ENCODE results near the gene DNAJC10. TPM values are rescaled to one million over a fixed set of nuclear protein-coding genes. Genes with fewer than 3 reads are reported as not detected.
"Not testable (repeated sequence)": the region's sequence is repeated elsewhere in the genome, so short reads cannot be mapped to it uniquely, and the experiment has no call there.

DNAJC10 gene
- total RNA-seq, 2 donors from 2014 or later = 42.8 to 52.9 TPM

DNA sequence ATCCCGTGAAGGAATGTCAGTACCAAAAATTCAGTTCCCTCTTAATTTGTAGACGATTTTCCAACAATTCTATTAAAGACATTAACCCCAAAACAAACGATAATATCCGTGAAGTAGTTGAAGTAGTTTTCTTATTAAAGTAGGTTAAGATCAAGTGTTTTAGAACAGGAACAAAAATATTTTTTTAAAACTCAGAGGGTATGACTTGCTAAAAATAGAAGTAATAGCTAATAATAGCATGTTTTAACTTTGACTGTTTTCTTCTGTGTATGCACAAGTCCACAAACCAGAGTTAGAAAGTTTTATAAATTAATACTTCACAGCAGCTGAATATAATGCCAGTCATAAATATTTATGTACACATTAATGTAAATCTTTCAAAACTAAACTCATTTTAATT is 2.4 kb downstream of the DNAJC10 start:
- 76% methylated on average over 4 of the region's 4 CpGs for WGBS
- TF ChIP-seq POLR2AphosphoS5 (IDR thresholded peaks at IDR 0.05) (no peak), POLR2A (IDR thresholded peaks at IDR 0.05) (no peak)
- TF ChIP-seq, protein P1, sequence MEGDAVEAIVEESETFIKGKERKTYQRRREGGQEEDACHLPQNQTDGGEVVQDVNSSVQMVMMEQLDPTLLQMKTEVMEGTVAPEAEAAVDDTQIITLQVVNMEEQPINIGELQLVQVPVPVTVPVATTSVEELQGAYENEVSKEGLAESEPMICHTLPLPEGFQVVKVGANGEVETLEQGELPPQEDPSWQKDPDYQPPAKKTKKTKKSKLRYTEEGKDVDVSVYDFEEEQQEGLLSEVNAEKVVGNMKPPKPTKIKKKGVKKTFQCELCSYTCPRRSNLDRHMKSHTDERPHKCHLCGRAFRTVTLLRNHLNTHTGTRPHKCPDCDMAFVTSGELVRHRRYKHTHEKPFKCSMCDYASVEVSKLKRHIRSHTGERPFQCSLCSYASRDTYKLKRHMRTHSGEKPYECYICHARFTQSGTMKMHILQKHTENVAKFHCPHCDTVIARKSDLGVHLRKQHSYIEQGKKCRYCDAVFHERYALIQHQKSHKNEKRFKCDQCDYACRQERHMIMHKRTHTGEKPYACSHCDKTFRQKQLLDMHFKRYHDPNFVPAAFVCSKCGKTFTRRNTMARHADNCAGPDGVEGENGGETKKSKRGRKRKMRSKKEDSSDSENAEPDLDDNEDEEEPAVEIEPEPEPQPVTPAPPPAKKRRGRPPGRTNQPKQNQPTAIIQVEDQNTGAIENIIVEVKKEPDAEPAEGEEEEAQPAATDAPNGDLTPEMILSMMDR (IDR thresholded peaks at IDR 0.05) = no peak
- H3K9me3 ChIP-seq = no peaks in the 10 kb centered on the region
- intact Hi-C loops (cut with DNase I) = no loop called here
- H3K36me3 ChIP-seq = no peaks in the 10 kb centered on the region
- no peak for DNase-seq (ENCODE audit: low spot score)
- no peak overlapping the region for H3K4me3 ChIP-seq
- H3K27me3 ChIP-seq (replicated peaks; ENCODE audit: insufficient read depth) = no peaks in the 10 kb centered on the region
- no peaks in the 10 kb centered on the region for H3K4me1 ChIP-seq (replicated peaks)
- H3K27ac ChIP-seq = no peak overlapping the region

DNA sequence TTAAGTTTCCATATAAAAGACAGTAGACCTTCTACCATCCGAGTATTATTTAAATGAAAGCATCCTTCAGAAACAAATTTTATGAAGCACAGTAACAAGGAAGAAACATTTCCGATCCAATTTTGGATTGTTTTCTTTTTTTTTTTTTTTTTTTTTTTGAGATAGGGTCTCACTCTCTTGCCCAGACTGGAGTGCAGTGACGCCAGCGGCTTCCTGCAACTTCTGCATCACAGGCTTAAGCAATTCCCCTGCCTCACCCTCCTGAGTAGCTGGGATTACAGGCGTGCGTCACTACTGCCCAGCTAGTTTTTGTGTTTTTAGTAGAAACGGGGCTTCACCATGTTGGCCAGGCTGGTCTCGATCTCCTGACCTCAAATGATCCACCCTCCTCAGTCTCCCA is 3.1 kb downstream of the DNAJC10 start:
- H3K27ac ChIP-seq; H3K4me1 ChIP-seq (replicated peaks); H3K27me3 ChIP-seq (replicated peaks; ENCODE audit: insufficient read depth); intact Hi-C loops (cut with DNase I); H3K36me3 ChIP-seq; H3K9me3 ChIP-seq; DNase-seq (ENCODE audit: low spot score); H3K4me3 ChIP-seq: not testable (repeated sequence)
- WGBS = 97% methylated on average over 8 of the region's 8 CpGs

DNA sequence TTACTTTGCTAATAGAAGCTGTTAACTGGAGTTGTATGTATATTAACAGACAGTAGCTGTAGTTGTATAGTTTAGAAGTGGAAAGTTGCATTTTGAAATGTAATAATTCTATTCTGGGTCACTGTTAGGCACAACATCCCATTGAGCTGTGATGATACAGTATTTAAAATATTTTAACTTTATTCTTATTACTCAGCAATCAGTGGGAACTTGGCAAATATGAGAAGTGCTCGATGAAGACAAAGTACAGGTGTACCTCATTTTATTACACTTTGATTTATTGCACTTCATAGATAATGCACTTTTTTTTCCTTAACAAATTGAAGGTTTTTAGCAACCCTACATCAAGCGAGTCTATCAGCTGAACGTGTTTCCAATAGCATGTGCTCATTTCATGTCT is 8.6 kb downstream of the DNAJC10 start:
- Histone ChIP-seq H3K9me3 (no peaks in the 10 kb centered on the region), H3K27ac (no peak overlapping the region), H3K36me3 (no peaks in the 10 kb centered on the region), H3K4me3 (no peak overlapping the region), H3K27me3 (replicated peaks; ENCODE audit: insufficient read depth) (no peaks in the 10 kb centered on the region), H3K4me1 (replicated peaks) (no peaks in the 10 kb centered on the region)
- DNase-seq (ENCODE audit: low spot score) = no peak
- WGBS = 65% methylated on average over 3 of the region's 3 CpGs
- intact Hi-C loops (cut with DNase I) = no loop called here
- TF ChIP-seq, protein P1 (IDR thresholded peaks at IDR 0.05) = no peak
- TF ChIP-seq POLR2AphosphoS5 (IDR thresholded peaks at IDR 0.05) = no peak
- no peak for TF ChIP-seq POLR2A (IDR thresholded peaks at IDR 0.05)

DNA sequence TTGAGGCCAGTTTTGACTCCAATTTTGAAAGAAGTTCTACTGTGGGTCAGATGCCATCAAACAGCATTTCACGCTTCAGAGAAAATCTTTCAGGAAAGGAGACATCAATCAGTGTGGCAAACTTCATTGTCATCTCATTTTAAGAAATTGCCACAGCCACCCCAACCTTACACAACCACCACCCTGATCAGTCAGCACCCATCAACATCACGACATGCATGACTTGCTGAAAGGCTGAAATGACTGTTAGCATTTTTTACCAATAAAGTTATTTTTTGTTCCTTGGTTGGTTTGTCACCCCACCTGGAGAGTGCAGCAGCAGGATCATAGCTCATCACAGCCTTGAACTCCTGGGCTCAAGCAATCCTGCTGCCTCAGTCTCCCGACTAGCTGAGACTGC is 10.4 kb downstream of the DNAJC10 start:
- Histone ChIP-seq H3K4me1 (replicated peaks) (no peaks in the 10 kb centered on the region), H3K4me3 (no peak overlapping the region), H3K27me3 (replicated peaks; ENCODE audit: insufficient read depth) (no peaks in the 10 kb centered on the region), H3K36me3 (no peaks in the 10 kb centered on the region), H3K27ac (no peak overlapping the region), H3K9me3 (no peaks in the 10 kb centered on the region)
- intact Hi-C loops (cut with DNase I) = no loop called here
- no peak for TF ChIP-seq POLR2A (IDR thresholded peaks at IDR 0.05)
- TF ChIP-seq, protein P1 (IDR thresholded peaks at IDR 0.05) = no peak
- TF ChIP-seq POLR2AphosphoS5 (IDR thresholded peaks at IDR 0.05) = no peak
- WGBS = 91% methylated on average over 3 of the region's 3 CpGs
- no peak for DNase-seq (ENCODE audit: low spot score)

DNA sequence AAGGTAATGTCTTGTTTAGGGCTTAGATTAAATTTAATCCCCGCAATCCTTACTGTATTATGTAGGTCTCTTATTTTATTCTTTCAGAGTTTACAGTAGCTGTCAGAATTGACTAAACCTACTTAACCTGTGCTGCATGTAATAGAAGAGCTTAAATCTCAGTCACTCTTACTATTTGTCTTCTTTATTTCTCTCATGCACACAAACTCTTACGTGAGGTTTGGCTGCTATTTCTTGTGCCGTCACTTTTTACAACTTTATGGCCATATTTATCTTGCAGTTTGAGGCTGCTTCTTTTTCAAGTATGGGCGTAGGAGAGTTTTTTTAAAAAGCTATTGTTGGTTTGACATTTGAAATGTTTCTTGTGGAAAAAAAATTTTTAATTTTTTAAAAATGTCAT is 12.0 kb downstream of the DNAJC10 start:
- Histone ChIP-seq H3K36me3 (no peaks in the 10 kb centered on the region), H3K27ac (no peak overlapping the region), H3K4me3 (no peak overlapping the region), H3K4me1 (replicated peaks) (no peaks in the 10 kb centered on the region), H3K27me3 (replicated peaks; ENCODE audit: insufficient read depth) (no peaks in the 10 kb centered on the region), H3K9me3 (no peaks in the 10 kb centered on the region)
- no peak for TF ChIP-seq POLR2A (IDR thresholded peaks at IDR 0.05)
- TF ChIP-seq, protein P1 (IDR thresholded peaks at IDR 0.05) = no peak
- no peak for TF ChIP-seq POLR2AphosphoS5 (IDR thresholded peaks at IDR 0.05)
- no peak for DNase-seq (ENCODE audit: low spot score)
- intact Hi-C loops (cut with DNase I) = no loop called here
- WGBS = 43% methylated on average over 4 of the region's 4 CpGs

Data from prostate gland (tissue), 2 donors.